SKM-1 treated with dmso at 0.1 percent for 144 hours (cell line): Measurements from ENCODE around the gene ZNF189.

Source experiments
- DNase-seq: peaks from one replicate; lab custom pipeline; 2025; ENCODE audit not compliant: unreplicated experiment; lab: John Stamatoyannopoulos, UW

ZNF189 gene

DNA sequence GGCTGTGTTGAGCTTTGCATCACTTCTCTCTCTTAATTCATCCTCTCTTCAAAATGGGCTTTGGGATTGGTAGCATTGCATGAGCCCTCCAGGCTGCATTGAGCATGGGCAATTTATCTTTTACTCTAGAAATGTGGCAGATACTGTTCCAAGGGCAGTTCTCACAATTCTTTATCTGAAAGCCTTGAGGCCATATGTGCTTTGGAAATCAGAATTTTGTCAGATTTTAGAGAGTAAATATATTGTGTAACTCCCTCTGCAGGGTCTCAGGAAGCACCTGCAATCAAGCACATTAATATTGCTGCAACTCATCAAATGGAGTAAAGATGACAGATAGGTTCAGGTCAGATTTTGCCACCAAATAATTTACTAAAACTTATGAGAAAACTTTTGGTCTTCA lies 19.3 kb downstream of the ZNF189 start:
- DNase-seq = no peak

DNA sequence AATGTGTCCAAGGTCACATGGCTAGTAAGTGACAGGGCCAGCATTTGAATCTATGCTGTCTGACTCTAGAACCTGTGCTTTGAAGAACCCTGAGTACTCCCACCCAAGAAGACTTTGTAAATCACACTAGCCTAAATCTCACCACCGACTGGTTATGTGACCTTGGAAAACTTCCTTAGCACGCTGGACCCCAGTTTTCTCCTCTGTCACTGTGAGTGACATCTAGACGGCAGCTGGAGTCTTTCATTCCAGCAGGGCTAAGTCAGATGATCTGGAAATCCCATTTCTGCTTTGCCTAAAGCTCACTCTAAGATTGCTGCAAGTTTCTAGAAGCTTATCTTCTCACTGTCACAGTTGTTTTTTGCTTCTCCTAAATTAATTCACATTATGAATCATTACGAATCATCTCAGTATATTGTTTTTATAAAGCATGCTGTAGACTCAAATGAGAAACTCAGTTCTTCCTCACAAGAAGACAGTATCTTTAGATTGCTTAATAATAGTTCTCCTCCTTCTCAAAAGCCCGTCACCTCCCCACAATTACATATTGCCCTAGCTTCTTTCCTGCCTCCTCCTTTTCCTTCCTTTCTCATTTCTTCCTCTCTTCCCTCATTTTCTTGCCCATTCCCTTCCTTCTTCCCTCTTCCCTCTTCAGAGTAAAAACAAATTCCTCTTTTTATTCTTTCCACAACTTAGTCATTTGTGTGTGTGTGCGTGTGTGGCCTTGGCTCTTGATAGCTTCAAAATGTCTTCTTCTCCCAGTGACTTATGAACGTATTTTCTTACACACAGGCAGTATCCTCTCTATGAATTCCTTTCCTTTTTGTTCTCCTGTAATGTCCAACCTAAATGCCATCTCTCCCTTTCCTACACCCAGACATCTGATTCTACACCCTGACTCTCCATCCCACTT lies 20.1 kb downstream of the ZNF189 start:
- DNase-seq = no peak

DNA sequence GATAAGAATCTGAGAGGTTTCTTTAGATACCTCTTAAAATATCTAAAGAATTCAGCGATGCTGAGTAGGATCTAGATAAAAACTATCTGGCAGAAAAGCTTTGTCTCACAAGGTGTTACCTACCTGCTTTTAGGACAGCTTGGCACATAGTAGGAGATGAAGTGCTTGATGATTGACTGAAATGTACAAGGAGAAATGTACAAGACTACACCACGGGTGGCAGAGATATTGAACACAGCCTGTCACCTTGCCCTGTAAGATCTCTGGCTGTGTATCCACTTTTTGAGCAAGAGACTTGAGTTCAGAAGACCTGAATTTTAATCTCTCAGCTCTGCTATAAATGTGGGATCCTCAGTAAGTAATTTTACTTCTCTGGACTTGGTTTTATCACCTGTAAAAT lies 21.2 kb downstream of the ZNF189 start:
- no peak for DNase-seq

DNA sequence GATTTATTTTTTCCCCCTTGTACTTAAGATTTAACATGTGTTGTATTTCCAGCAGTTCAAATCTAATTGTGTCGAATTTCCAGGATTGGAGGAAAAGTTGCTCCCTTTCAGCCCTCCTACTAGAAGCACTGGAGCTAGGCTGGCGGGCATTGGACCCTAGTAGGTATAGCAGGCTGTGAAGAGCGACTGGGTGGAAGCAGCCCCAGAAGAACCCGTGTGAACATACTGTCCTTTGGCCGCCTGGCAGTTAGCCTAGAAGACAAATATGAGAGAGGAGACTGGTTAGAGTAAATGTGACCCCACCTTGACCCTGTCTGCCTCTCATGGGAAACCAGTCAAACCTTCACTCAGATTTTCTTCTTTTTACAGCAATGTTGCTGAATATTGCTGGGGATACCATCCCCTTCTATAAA lies 23.0 kb downstream of the ZNF189 start:
- DNase-seq = no peak

DNA sequence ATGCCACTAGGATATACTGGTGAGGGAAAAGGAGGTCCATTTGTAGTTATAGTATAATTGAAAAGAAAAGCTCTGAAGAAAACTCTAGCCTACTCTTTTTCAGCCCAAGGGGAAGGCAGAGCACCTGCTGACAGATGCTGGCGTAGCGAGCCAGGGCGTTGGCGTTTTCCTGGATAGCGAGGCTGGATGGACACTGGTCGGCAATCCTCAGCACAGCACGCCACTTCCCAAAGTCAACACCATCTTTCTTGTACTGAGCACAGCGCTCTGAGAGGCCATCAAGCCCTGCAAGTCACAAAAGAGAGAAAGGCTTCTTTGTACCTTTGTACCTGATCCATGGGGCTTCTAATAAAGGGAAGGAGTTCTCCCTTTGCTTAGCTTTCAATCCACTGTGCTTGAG lies 28.7 kb downstream of the ZNF189 start:
- no peak for DNase-seq

DNA sequence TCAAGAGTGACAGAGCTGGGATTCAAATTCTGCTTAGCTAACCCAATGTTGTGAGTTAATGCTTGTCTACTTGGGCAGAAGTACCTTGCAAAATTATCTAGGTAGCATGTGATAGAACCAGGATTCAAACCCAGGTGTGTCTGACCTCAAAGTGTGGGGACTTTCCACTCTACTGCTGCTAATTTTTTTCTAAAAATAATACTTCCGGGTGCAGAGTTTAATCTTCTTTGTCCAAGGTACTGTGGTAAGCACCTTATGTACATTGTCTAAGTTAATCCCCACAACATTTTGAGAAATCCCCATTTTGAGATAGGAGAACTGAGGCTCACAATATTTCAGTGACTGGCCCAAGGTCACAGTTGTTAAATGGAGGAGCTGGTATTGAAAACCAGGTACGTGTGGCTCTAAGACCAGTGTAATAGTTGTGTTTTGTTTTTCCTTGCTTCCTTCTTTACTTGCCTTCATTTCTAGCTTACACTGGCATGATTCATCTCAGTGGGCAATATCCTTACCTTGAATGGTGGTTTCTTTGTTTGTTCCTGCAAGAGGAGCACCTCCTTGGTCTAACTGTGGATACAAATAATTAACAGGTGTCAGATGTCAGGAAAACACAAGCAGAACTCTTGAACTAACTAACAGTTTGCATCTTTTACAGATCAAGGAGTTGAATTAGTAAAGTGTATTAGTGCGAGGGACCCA lies 29.5 kb downstream of the ZNF189 start:
- DNase-seq = no peak

DNA sequence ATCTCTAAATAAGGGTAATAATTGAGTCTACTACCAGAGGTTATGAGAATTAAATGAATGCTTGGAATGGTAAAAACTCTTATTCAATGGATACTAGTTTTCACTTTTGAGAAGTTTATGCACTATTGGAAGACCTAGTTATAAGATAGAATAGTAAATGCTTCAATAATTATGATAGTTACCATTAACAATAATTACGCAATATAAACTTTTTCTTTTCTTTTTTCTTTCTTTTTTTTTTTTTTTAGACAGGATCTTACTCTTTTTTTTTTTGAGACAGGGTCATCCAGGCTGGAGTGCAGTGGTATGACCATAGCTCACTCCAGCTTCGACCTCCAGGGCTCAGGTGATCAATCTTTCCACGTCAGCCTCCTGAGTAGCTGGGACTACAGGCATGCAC lies 30.3 kb downstream of the ZNF189 start:
- no peak for DNase-seq

DNA sequence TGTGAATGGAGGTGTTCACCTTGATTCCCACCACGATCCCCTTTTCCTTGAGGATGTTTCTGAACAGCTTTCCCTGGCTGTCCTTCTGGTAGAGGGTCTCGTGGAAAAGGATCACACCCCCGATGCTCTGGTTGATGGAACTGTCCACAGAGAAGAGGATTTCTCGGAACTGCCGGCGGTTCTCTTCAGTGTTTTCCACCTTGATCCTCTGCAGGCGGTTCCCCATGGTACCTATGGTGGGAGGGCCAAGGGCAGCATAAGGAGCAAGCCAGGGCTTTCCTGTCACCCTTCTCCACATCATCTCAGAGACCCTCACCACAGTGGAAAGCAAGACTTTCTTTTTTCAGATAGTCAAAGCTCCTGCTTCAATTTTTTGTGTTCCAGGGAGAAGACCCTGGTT lies 31.1 kb downstream of the ZNF189 start:
- no peak for DNase-seq

DNA sequence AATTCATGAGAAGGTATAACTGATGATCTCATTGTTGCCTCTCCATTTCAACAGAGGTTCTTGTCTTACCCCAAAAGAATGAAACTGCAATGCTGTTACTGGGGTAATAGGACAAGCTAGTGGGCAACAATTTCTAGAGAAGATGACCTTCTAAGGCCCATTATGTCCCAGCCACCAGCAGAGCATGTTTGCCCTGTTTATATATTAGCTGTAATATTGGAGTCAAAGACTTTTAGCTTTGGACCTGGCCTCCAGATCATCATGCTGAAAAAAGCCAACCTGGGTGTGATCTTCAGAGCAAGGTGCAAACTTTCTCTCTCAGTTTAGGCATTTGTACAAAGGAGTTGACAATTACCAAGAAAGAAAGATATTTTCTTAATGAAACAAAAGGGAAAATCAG lies 33.5 kb downstream of the ZNF189 start:
- DNase-seq = no peak

DNA sequence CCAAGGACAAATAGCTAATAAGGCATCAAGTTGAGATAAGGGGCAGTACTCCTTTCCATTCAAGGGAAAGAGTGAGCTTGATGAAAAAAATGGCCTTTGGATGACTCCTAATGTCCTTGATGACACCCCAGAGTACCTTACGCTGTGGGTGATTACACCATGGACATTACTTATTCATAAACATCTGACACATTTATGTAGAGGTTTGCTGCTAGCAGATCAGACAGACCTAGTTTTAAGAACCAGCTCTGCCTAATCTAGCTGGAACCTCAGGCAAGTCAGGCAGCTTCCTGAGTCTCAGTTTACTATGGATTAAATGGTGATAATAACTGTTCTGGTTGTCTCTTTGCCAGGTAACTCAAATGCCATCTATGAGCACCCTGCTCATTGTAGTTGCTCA lies 34.1 kb downstream of the ZNF189 start:
- no peak for DNase-seq

DNA sequence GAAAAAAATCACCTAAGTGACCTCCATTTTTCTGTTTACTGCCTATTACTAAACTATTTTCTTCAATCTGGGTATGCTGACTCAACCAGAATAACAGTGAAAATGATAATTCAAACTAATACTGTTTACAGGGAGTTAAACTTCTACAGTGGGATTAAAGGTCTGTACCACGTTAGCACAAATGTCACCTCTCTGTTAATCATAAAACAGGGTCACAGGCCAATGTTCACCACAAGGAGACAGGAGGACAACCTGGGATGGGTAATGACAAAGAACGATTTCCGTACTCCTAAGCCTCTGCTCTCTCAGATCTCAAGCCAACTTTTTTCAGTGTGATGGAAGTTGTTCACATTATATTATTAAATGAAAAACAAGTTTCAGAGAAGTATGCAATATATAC lies 34.6 kb downstream of the ZNF189 start:
- DNase-seq = no peak

DNA sequence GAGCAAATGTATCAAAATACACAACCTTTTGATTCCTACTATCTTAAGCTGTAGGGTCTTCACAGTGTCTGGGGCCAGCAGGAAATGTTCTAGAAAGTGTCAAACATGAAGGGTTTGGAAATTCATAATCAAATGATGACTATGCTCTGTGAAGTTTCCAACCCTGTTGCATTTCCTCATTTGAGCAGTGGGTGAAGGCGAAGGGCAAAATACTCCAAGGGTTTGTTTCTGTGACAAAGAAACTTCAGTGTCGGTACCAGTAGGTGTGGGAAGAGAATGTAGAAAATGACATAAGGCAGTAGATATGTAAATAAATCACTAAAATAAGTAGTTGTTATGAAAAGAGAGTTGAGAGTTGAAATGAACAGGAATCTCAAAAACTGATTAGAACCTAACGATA lies 36.3 kb downstream of the ZNF189 start:
- no peak for DNase-seq

DNA sequence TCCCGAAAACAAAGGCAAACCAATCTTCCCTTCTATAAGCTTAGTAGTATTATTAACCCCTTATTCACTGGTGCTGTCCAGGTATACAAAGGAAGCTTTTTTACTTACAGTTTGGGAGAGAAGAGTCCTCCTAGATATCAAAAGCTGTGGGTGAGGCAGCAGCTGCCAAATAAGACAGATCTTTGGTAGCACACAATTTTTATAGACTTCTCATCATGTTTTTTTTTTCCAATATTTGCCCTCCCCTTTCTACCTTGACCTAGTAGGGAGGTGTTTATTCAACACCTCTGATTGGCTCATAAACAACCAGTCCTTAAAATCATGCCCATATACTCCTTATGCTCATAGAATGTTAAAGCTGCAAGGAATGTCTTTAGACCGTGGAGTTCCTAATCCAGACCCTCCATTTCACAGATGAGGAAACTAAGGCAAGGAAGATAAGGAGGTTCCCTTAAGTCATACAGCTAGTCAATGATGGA lies 37.0 kb downstream of the ZNF189 start, which contains the start of gene ALDOB:
TSS of gene ALDOB (minus strand) at position 174 of the 479 bp plus-strand sequence. CDS start 4,887 bp downstream, outside the sequence.
- DNase-seq = no peak

DNA sequence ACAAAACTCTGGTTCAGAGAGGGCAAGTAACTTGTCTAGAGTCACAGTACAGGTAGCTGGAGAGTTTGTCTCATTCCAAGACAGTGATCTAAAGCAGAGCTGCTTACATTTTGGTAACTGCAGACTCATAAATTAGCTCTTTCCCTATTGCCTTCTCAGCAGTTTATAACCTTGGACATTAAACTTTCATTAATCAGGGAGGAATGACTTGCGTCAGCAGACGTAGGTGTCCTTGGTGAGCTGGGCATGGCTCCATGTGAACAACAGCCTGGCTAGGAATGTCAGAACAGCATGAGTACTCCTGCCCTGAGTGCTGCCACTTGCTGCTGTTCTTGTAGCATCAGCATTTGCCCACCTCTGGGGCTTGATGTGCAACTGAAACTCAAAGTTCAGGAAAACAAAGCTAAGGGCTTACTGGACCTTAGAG lies 39.2 kb downstream of the ZNF189 start:
- DNase-seq = no peak

DNA sequence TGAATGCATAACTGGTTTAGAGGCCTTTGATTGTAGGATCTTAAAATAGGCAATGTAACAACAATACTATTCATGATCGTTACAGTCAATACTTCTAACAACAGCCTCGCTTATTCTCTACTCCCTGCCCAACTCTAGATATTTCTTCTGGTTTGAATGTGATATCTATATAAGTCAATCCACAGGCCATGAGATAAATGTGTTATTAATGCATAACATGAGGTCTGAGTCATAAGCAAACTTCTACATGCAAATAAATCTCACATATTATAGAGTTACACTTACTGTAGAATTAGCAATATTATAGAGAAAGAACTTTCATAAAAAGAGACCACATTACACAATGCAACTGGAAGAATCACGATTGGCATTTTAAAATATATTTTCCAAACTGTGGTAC lies 39.9 kb downstream of the ZNF189 start:
- no peak for DNase-seq

DNA sequence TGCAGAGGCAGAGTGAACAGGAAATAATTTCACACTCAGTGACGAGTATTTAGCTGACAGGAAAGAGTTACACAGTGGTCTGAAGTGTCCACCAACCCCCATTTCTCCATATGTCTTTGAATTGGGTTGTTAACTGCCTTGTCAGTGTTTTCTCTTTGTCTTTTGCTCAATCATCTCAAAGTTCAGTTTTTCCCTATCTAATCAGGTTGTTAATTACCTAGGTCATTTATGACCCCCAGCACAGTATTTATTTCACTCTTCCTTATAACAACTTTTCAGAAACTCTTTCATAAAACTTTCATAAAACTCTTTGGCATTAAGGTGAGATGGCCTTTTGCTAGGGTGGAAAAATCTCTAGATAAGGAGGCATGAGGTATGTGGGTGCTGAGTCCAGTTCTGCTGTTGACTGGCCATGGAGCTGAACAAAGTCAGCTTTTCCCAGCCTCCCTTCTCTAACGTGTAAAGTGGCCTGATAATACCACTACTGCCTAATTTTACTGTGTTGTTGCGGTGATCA lies 42.1 kb downstream of the ZNF189 start:
- DNase-seq = no peak

DNA sequence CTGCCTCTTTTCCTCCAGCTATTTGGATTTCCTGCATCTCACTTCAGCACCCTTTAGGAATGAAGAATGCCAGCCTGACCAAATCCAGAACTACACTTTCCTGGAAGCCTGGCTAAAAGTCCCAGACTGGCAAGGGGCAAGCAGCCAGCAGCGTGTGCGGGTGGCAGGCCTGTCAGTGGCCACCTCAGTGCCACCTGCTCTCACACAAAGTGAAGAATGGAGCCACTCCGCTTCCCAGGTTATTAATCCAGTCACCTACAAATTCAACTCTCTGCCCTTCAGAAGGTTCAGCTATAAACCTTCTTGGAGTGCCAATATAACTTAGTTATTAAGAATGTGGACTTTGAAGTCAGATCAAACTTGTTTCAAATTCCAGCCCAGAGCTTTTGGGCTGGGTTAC lies 43.7 kb downstream of the ZNF189 start:
- no peak for DNase-seq

DNA sequence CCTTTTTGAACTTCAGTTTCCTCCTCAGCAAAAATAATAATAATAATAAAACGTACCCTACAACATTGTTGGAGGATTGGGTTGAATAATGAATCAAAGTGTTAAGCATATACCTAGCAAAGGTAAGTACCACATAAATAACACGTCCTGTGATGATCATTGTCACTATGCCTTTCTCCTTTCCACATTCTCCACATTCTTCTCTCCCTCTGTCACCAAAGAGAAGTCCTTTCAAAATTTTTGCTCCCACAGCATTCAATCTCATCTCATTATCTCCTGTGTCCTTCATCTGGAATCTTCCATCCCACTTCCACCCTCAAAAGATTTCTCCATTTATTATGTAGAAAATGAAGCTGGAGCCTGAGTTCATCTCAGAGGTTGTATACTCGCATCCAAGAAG lies 44.1 kb downstream of the ZNF189 start:
- DNase-seq = no peak

DNA sequence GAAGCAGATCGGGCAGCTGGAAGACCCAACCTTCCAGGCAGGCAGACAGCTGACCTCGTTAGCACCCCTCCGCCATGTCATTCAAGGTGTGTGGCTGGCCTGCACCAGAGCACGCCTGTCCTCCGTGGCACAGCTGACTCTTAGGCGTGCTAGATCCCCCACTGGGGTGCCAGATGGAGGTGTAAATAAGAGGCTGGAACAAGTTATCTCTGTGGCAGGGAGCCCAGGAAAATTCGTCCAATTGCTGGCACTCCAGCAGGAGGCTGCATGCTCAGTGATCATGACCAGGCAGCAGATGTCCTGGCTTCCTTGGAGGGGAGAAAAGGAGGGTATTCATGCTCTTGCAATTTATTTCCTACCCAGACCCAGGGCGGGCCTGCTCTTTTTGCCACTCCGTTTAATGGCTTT lies 44.7 kb downstream of the ZNF189 start:
- DNase-seq = no peak

DNA sequence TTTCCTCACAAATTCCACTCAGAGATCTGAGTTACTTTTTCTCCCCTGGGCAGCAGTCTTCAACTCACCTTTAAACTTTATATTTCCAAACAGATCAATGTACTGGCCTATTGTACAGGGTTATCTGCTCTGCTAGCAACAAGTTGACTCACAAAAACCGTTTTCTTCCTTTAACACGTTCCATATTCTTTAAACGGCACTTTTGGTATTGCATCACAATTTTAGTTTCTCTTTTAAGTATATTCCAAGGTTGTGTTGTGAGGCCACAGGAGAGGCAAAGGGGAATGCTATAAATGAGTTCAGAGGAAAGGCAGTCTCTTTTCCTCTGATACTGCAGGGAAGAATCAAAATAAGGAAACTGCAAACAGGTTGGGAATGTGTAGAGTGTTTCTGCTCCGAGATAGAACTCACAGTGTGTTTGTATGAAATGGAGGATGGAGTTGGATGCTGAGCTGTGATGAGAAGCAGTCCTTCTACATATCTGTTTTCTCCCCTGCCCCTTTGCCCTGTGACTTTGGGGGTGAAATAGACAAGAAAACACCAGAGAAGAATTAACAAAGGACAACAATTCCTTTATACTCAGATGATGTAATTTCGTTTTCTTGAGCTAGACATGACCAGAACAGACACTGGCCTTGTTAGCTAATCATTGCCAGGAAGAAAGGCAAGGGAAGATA lies 46.8 kb downstream of the ZNF189 start:
- DNase-seq = peak; percentile 0

DNA sequence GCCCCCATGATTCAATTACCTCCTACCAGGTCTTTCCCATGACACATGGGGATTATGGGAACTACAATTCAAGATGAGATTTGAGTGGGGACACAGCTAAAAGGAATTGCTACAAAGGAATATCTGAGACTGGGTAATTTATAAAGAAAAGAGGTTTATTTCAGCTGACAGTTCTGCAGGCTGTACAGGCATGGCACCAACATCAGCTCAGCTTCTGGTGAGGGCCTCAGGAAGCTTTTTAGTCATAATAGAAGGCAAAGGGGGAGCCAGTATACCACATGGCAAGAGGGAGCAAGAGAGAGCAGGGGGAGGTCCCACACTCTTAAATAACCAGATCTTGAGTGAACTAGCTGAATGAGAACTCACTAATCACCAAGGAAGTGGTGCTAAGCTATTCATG lies 48.1 kb downstream of the ZNF189 start:
- no peak for DNase-seq
